NCI-H2029 (cell line): Measurements from ENCODE around the gene SOX21.

Experiments used
- DNase-seq: peaks from one replicate; lab custom pipeline; 2025; lab: John Stamatoyannopoulos, UW

Gene SOX21

DNA sequence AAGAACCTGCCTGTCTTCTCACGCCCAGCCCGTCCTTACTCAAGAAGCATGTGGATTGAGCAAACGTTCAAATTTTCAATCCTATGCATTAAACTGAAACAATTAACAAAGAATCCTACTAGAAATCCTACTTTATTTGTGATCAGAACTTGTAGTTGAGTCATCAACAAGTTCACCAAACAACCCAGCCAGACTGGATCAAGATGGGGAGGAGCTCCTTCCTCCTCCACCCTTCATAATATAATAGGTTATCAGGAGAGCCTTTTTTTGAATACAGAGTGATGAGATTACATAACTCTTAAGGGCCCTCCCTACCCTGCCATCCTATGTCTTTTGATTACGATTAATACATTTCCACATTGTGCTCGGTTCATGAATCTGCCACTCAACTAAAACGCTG is 32.7 kb downstream of the SOX21 start:
- DNase-seq: no peak

DNA sequence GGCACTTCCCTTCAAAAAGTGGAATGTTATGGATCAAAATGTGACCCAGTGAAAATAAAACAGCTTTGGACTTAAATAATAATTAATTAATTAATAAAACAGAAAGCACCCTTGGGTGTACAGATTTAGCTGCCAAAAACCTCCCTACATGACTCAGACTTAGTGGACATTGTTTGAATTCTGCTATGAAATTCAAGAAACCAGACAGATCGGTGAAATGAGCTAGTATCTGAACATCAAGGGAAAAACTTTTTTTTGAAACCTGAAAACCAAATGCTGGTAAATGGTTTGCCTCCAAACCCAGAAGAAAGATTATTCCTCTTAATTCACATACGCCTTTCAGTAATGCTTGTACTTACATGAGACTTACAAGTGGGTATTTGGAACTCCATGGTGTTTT is 33.5 kb downstream of the SOX21 start:
- no peak for DNase-seq

DNA sequence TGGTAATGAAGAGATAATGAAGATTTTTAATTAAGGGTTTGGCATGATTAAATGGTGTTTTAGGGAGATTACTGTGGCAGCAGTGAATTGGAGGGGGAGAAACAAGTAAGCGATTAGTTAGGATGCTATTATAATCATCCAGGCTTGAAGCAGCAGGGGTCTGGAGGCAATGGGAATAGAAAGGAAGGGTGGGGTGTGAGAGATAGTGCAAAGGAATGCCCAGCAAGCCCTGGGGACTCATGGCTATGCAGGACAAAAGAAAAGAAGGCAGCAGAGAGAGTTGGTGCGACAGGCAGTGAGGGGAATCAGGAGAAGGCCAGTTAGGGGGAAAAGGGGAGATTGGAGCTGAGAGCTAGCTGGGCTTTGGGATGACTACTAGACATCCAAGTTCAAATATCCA is 34.5 kb downstream of the SOX21 start:
- no peak for DNase-seq

DNA sequence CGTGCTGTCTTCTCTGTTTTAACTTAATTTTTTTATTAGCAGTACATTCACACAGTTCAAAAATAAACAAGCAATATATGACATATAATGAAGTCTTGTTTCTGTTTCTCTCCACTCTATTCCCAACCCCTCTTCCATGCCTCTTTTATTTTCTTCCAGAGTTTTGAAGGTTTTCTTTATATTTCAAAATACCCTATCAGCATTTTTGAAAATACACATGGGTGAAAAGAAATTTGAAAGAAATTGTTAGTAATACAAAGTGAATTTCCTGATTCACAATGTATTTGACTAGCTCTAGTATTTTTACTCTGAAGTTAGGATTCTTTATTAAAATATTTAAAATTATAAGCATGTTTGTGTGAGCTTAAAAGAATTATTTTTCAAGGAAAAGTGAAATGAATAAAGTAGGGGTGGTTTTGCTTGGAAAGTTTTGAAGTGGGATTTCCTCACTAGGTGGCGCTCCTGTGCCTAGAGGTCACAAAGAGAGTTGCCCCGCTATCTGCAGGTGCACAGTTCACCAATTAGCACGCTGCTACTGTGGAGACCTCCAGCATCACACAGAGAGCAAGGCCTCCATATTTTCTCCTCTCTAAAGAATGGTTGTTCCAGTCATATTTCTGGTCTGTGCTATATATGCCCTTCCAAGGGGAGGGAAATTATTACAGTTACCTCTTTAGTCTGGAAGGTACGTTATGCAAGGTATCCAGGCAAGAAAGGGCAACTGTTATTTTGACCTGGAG is 37.6 kb downstream of the SOX21 start:
- DNase-seq: peak; percentile 24

DNA sequence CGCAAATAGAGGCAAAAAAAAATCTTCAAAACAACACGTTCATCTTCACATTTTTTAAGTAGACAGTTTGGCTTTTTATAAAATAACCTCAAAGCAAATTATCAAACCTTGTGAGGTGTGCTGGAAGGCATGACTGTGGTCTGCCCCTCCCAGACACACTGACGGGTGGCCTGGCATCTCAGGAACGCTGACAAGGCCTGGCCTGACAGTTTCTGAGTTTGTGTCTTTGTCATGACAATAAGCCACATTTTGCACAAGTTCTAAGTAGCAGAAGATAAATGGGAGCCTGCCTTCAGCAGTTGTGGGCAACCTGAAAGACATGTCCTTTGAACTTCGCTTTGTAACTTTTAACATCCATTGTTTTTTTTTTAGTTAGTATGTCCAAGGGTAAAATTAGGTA is 38.5 kb downstream of the SOX21 start:
- DNase-seq: no peak

DNA sequence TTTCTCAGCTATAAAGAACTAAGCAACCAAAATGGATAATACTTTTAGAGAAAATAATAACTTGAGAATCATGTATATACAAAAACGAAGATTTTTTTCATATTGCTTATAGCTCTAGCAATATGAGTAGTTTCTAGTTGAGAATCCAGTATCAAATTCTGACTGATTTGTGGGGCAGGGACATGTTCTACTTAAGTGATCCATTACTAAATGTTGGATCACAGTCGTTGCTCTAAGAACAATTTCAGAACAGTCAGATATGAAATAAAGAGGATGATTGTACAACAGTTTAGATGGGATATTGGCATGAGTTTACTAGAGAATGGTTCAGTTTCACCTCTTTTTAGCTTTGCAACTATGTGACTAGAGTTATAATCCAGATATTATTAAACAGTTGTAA is 39.9 kb downstream of the SOX21 start:
- DNase-seq: no peak

DNA sequence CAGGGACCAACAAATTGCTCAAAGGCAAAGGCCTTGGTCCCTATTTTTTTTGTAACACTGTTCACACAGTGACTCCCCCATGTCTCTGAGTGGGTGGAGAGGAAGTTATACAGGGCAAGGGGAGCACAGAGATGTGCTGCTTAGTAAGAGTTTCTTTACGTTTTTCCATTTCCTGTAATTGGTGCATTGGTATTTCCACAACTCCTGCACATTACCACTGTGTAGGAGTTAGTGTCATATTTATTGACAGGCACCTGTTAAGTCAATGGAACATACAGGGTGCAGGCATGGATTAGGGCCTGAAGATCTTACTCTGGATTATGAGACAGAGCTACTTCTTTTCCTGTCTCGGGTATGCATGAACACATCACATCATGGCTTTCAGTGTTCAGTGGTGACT is 45.2 kb downstream of the SOX21 start:
- DNase-seq: no peak

DNA sequence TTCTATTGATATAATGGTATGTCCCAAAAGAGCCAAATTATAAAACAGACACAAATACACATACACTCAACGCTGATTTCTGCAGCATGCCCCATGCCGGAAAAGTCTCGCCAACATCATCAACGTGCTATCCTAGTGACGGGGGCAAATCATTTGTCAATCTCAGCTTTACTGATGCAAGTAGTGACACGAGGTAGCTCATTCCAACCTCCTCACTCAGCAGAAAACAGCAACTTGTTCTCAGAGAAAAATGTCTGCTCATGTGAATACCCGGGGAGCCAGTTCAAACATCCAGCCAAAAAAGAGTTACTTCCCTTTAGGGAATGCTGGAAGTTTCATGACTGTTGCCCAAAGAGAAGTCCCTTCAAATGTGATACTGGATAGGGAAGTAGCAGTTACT is 46.3 kb downstream of the SOX21 start:
- DNase-seq: no peak

DNA sequence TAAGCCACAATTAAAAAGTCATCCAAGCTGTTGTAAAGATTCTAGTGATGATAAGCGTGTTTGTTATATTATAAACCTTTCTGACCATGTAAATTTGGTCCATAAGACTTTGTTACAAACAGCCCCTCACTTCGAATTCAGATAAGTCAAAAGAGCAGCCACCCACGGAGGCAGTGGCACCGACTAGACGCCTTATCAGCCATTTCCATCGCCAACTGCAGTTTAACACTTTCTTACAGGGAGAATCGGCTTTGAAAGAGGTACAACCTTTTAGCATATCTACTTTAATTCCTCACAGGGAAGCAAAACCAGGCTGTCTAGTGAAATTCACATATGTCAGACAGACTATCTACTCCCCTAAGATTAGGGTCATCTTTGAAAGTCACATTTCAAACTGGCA is 47.5 kb downstream of the SOX21 start:
- no peak for DNase-seq

DNA sequence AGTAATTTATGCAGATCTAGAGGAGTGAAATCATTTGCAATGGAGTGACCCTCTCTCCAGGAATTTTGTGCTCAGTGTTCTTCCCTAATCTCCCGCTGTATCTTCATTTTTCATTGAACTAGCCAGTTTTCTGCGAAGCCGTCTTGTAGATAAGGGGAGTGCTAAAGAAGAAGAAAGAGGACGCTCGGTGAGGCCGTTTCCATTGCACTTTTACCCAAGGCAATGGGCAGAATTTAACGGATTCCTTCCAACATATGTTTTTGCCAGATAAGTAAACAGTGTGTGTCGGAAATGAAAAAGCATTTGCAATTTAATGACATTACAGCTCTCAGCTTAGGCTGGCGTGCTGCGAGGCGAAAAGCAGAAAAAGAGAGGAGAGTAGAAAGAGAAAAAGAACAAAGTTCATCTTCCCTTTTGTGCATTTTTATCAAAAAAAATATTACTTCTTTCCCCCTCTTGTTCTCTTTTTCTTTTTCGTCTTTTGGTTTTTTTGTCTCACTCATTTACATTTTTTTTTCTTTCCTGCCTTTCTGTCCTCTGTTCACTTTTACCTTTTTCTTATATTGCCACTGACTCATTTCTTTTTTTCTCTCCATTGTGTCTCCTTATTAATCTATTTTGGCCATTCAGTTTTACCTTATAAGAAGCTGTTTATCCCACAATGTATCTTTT is 49.9 kb downstream of the SOX21 start:
- no peak for DNase-seq

DNA sequence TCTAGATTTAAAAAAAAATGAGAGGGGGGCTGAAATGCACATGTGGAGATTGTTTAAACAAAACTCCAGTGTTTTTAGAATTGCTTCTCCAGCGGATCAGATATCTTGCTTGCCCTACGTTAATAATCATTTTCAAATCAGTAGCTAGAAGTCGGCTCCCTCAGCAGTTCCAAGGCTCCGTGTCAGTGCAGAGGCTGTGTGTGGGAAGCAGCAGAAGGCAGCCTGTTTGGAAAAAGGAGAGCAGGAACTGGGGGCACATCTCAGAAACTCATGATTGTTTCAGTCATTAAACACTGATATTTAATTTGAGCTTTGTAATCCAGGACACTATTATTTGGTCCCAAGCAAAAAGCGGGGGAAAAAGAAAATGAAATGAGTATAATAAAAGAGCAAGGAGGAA is 50.9 kb downstream of the SOX21 start:
- DNase-seq: no peak

DNA sequence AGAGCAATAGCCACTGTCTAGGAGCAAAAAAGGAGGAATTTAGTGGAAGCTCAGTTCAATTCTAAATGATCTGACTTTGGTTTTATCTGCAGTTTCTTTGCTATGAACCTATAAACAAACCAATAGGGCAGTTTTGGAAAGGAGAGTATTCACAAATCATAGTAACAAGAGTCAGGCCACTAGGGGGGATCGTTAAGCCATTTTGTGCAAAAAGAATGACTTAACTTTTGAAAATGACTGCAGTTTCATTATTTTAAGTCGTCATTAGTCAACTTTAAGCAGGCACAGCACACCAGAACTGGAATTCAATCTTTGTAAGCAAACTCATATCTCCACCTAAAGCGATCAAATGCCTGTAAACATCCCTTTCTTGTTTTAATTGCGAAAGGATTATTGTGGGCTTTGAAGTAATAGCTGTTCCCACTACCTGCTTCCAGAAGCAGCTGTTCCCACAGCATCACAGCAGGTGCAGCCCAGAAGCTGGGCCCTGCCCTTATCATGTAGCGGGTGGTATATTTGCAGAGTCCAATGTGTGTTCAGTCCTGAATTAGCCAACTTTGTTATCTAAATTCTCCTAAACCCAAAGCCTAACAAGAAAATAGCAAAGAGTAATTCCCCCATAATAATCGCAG is 51.5 kb downstream of the SOX21 start:
- DNase-seq: no peak
